Activated CD4-positive, alpha-beta T cell treated with anti-CD3 and anti-CD28 coated beads, Interleukin-2, amount 10 ng/mL, durations not matched to agents 7 days and 5 days (primary cell): ENCODE measurements around the gene R3HDM4. TPM values are rescaled to one million over a fixed set of nuclear protein-coding genes. Genes with fewer than 3 reads are reported as not detected.

Source experiments
- CTCF ChIA-PET: fragments of 350-600 bp; sonication (Branson Sonifier 250); formaldehyde crosslinking; loops from one replicate; lab custom pipeline; 2021; ENCODE audit warnings: antibody characterized with exemption; lab: Charles Lee
- POLR2A ChIA-PET: fragments of 350-600 bp; sonication (Branson Sonifier 250); formaldehyde crosslinking; loops from one replicate; lab custom pipeline; 2021; ENCODE audit warnings: antibody characterized with exemption; lab: Charles Lee
- DNase-seq: peaks from one replicate; pipeline ENCODE4 v3.0.0-alpha.2; 2020
- H3K27ac Mint-ChIP-seq: one replicate; pipeline ENCODE4 v1.8.0; 2021; ENCODE audit warnings: mild to moderate bottlenecking, moderate library complexity, mixed read lengths
- H3K27me3 Mint-ChIP-seq: one replicate; pipeline ENCODE4 v1.8.0; 2021; ENCODE audit warnings: mixed read lengths
- H3K36me3 Mint-ChIP-seq: one replicate; pipeline ENCODE4 v1.8.0; 2021; ENCODE audit warnings: low read depth, mixed read lengths
- H3K4me1 Mint-ChIP-seq: one replicate; pipeline ENCODE4 v1.8.0; 2021; ENCODE audit warnings: mixed read lengths
- H3K4me3 Mint-ChIP-seq: one replicate; pipeline ENCODE4 v1.8.0; 2021; ENCODE audit warnings: mild to moderate bottlenecking, moderate library complexity, mixed read lengths
- H3K9me3 Mint-ChIP-seq: one replicate; pipeline ENCODE4 v1.8.0; 2021; ENCODE audit warnings: mixed read lengths
- total RNA-seq, 2 experiments: library from RNA; stranded (reverse); gene quantifications; one replicate each; pipeline ENCODE4 v1.2.3, GENCODE V29; 2021

The R3HDM4 gene
- total RNA-seq, 2 experiments from 2014 or later: 120 to 121 TPM

DNA sequence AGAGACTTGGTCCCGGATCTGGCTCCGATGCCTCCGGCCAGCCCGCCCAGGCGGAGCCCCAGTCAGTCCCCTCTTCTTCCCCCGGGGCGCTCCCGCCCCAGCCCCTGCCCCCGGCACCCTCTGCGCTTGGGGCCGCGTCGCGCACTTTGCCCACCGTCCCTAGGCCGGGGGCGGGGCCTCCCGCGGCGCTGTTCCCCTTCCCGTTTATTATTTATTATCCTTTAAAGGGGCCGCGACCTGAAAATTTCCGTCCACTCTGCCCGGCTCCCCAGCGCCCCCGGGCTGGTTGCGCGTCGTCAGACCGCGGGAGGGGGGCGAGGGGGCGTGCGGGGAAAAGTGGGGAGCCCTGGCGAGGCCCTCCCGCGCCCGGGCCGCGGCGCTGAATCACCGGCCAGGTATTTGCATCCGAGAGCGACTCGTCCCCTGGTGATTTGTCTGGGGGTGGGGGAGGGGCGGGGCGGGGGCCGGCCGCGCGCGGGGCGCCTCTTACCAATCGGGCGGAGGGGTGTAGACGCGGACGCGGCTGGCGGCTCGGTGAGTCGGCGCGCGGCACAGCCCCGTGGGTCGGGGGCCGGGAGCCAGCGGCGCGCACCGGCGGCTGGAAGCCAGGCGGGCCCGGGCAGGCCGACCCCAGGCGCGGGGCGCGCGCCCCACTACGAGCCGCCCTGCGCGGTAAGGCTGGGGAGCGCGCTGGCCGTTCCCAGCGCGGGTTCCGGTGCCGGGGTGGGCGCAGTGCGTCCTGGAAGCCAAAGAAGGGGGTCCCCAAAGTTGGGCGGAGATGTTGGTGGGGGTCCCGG lies 12.7 kb upstream of the R3HDM4 start, which contains the start of gene ARID3A:
Gene ARID3A, plus strand, starts transcription at position 510 of the 797 bp plus-strand sequence. CDS start 3,494 bp downstream, outside the sequence.
- H3K4me3 Mint-ChIP-seq: peak within 1 kb of the TSS; percentile 81
- H3K36me3 Mint-ChIP-seq: peaks cover 3% of the 10 kb centered on the region
- peaks cover 22% of the 10 kb centered on the region for H3K4me1 Mint-ChIP-seq
- no peaks in the 10 kb centered on the region for H3K27me3 Mint-ChIP-seq
- peak within 1 kb of the TSS; percentile 86 for H3K27ac Mint-ChIP-seq
- ChIA-PET CTCF (interaction anchor here (1.0 kb wide), 1 partner anchor 10 kb away, joined by 4 read pairs; no protein-coding TSS in a partner anchor), POLR2A (no interaction called here)
- no peaks in the 10 kb centered on the region for H3K9me3 Mint-ChIP-seq
- peak; percentile 77 for DNase-seq

DNA sequence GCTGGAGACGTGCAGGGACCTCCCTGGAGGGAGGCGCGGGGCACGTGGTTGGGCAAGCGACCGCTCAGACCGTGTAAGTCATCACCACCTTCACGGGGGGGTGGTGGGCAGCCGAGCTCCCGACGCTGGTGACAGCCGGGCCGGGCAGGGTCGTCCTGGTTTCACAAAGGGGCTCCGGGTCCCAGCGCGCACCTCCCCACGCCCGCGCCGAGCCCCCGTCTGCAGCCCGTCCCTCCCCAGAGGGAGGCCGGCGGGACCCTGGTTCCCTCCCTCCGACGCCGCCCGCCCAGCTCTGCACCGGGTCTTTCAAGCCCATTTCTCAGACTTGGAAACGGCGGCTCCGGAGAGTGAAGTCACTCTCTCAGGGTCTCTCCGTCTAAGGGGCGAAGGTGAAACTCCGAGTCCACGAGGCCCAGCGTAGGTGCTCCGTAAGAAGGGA lies 12.1 kb upstream of the R3HDM4 start:
- CTCF ChIA-PET: interaction anchor here (0.9 to 1.1 kb wide), 3 partner anchors 11 to 96 kb away, joined by 3 to 4 read pairs (median 3); partner anchors contain the start of gene RNU6-2
- Mint-ChIP-seq H3K9me3 (no peaks in the 10 kb centered on the region), H3K36me3 (peaks cover 3% of the 10 kb centered on the region), H3K27ac (peak overlapping the region; percentile 86), H3K4me1 (peaks cover 24% of the 10 kb centered on the region), H3K27me3 (no peaks in the 10 kb centered on the region), H3K4me3 (peak overlapping the region; percentile 74)
- peak; percentile 77 for DNase-seq
- POLR2A ChIA-PET: interaction anchor here (0.8 kb wide), 1 partner anchor 61 kb away, joined by 3 read pairs; no protein-coding TSS in a partner anchor

DNA sequence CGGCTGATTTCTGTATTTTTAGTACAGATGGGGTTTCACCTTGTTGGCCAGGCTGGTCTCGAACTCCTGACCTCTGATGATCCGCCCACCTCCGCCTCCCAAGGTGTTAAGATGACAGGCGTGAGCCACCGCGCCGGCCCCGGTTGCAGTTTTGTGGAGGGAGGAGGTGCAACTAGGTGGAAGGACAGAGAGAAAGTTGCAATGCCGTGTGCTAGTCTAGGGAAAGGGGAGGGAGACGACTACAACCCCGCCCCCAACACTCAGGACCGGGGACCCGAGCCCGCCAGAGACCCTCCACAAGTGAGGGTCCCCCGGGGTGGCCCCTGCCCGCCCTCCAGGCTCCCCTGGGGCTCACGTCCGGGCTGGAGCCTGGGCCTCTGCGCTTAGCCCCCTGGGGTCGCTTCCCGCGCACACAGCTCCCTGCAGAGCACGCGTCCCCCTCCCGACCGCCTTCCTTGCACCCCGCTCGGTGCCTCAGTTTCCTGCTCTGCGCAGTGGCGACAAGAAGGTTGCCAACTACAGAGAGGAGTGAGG lies 11.6 kb upstream of the R3HDM4 start:
- POLR2A ChIA-PET: interaction anchor here (0.8 kb wide), 1 partner anchor 61 kb away, joined by 3 read pairs; no protein-coding TSS in a partner anchor
- Mint-ChIP-seq H3K9me3 (no peaks in the 10 kb centered on the region), H3K36me3 (no peaks in the 10 kb centered on the region), H3K4me3 (peak overlapping the region; percentile 74), H3K27ac (peak overlapping the region; percentile 72), H3K4me1 (peaks cover 24% of the 10 kb centered on the region), H3K27me3 (no peaks in the 10 kb centered on the region)
- CTCF ChIA-PET: interaction anchor here (0.9 to 2.7 kb wide), 5 partner anchors 11 to 97 kb away, joined by 3 to 34 read pairs (median 3); partner anchors contain the start of genes RNU6-2 and WDR18
- no peak for DNase-seq

DNA sequence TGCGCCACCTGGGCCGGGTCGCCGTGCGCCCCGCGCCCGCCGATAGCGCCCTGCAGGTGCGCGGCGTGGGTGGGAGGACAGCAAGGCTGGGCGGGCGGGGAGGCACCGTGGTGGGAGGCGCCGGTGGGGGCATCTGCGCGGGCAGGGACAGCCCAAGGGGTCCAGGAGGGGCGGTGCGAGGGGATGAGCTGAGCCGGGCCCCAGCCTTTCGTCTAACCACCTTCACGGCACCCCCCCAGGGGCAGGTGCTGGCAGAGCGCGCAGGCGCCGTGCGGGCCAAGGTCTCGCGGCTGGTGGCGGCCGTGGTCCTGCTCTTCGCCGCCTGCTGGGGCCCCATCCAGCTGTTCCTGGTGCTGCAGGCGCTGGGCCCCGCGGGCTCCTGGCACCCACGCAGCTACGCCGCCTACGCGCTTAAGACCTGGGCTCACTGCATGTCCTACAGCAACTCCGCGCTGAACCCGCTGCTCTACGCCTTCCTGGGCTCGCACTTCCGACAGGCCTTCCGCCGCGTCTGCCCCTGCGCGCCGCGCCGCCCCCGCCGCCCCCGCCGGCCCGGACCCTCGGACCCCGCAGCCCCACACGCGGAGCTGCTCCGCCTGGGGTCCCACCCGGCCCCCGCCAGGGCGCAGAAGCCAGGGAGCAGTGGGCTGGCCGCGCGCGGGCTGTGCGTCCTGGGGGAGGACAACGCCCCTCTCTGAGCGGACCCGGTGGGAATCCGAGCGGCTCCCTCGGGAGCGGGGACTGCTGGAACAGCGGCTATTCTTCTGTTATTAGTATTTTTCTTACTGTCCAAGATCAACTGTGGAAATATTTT lies 7.2 kb upstream of the R3HDM4 start:
- H3K9me3 Mint-ChIP-seq: no peaks in the 10 kb centered on the region
- no peaks in the 10 kb centered on the region for H3K36me3 Mint-ChIP-seq
- H3K27ac Mint-ChIP-seq: no peak overlapping the region
- peaks cover 30% of the 10 kb centered on the region for H3K4me1 Mint-ChIP-seq
- ChIA-PET CTCF (interaction anchor here (0.7 to 4.4 kb wide), 5 partner anchors 35 to 77 kb away, joined by 3 to 28 read pairs (median 4); partner anchors contain the start of gene WDR18), POLR2A (no interaction called here)
- DNase-seq: peak; percentile 51
- H3K27me3 Mint-ChIP-seq: peaks cover 4% of the 10 kb centered on the region
- H3K4me3 Mint-ChIP-seq: peak overlapping the region; percentile 64

DNA sequence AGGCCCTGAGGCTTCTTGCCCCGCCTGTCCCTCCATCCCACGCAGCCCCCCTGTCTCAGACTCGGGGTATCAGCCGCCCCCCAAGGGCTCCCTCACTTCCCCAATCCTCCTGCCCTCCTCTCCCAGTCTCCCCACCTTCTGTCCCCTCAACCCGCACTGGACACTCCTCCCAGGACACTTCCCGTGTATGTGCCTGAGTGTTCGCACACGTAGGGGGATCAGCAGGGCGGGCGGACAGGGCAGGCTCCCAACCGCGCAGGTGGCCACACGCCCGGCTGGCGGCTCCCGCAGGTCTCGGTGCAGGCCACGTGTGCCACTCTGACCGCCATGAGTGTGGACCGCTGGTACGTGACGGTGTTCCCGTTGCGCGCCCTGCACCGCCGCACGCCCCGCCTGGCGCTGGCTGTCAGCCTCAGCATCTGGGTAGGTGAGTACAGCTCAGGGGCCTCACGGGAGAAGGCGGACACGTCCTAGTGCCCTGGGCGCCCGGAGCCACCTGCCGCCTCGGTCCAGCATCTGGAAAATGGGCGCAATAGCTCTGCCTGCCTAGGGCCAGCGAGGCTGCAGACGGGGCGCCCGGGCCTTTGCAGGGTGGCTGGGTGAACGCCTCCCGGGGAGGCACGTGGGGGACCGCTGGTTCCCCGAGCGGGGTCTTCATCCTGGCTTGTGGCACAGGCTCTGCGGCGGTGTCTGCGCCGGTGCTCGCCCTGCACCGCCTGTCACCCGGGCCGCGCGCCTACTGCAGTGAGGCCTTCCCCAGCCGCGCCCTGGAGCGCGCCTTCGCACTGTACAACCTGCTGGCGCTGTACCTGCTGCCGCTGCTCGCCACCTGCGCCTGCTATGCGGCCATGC lies 6.4 kb upstream of the R3HDM4 start:
- Mint-ChIP-seq H3K27me3 (peaks cover 4% of the 10 kb centered on the region), H3K36me3 (no peaks in the 10 kb centered on the region), H3K4me3 (peak overlapping the region; percentile 10), H3K9me3 (no peaks in the 10 kb centered on the region), H3K27ac (no peak overlapping the region), H3K4me1 (peaks cover 34% of the 10 kb centered on the region)
- no peak for DNase-seq
- ChIA-PET POLR2A (no interaction called here), CTCF (interaction anchor here (1.1 to 4.4 kb wide), 3 partner anchors 56 to 409 kb away, joined by 3 to 28 read pairs (median 3); no protein-coding TSS in a partner anchor)

DNA sequence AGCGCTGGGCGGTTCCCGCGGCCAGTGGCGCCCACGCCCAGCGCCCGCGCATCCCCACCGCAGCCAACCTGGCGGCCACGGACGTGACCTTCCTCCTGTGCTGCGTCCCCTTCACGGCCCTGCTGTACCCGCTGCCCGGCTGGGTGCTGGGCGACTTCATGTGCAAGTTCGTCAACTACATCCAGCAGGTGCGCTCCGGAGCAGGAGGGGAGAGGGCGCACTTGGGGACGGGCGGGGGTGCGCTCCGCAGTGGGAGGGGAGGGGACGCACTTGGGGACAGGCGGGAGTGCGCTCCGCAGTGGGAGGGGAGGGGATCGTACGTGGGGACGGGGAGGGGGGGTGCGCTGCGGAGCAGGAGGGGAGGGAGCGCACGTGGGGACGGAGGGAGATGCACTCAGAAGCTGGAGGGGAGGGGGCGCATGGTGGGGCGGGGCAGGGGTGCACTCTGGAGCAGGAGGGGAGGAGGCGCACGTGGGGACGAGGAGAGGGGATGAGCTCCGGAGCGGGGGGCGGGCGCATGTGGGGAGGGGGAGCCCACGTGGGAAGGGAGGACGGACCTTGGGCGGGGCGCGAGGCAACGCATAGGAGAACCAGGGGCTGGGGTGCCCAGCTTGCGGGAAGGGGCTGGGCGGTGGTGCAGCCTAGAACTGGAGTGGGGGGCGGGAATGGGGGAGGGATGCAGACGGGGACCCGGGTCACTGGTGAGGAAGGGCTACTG lies 5.6 kb upstream of the R3HDM4 start:
- peaks cover 30% of the 10 kb centered on the region for H3K4me1 Mint-ChIP-seq
- H3K27me3 Mint-ChIP-seq: peaks cover 4% of the 10 kb centered on the region
- H3K36me3 Mint-ChIP-seq: no peaks in the 10 kb centered on the region
- H3K4me3 Mint-ChIP-seq: no peak overlapping the region
- CTCF ChIA-PET: interaction anchor here (1.1 to 4.4 kb wide), 3 partner anchors 55 to 408 kb away, joined by 3 to 28 read pairs (median 3); no protein-coding TSS in a partner anchor
- no peaks in the 10 kb centered on the region for H3K9me3 Mint-ChIP-seq
- DNase-seq: peak; percentile 22
- POLR2A ChIA-PET: no interaction called here
- H3K27ac Mint-ChIP-seq: no peak overlapping the region

DNA sequence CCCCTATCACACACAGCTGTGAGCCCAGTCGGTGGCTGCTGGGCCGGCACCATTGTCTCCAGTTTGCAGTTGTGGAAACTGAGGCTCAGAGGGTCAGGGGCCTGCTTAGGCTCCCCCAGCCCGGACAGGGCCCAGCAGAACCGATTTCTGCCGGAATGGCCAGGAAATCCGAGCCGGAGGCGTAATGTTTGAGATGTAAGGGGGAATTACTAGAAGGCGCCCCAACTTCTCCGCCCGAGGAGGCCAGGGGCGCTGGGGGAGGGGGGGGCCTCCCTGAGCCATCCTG lies 5.1 kb upstream of the R3HDM4 start:
- H3K36me3 Mint-ChIP-seq: no peaks in the 10 kb centered on the region
- no peak overlapping the region for H3K27ac Mint-ChIP-seq
- peak overlapping the region; percentile 62 for H3K4me3 Mint-ChIP-seq
- peaks cover 30% of the 10 kb centered on the region for H3K4me1 Mint-ChIP-seq
- no peak for DNase-seq
- H3K9me3 Mint-ChIP-seq: no peaks in the 10 kb centered on the region
- ChIA-PET CTCF (interaction anchor here (1.1 to 4.4 kb wide), 2 partner anchors 55 to 148 kb away, joined by 3 to 28 read pairs; no protein-coding TSS in a partner anchor), POLR2A (no interaction called here)
- peaks cover 4% of the 10 kb centered on the region for H3K27me3 Mint-ChIP-seq

DNA sequence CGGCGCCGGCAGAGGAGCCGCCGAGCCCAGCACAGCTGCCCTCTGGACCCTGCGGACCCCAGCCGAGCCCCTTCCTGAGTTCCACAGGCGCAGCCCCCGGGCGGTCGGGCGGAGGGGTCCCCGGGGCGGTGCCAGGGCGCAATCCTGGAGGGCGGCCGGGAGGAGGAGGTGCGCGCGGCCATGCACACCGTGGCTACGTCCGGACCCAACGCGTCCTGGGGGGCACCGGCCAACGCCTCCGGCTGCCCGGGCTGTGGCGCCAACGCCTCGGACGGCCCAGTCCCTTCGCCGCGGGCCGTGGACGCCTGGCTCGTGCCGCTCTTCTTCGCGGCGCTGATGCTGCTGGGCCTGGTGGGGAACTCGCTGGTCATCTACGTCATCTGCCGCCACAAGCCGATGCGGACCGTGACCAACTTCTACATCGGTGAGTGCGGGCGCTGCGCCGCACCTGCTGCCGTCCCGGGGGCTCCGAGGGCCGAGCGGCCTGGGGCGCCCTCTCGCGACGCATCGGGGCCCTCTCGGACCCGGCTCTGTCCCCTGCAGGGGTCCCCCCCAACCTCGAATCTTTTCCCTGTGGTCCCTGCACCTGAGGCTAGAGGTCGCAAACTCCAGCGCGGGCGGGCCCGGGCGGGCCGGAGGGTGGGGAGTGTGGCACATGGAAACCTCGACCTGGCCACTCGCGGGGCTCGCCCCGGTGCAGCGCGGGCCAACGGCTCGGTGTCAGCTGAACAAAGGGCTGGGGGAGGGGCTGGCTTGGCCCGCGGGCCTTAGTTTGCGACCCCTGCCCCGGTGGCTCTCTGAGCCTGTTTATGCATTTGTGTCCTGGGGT lies 4.5 kb upstream of the R3HDM4 start, which contains the start of gene KISS1R:
Gene KISS1R, plus strand, starts transcription at position 11 of the 829 bp plus-strand sequence. Its CDS starts 170 bp downstream, at position 181.
- CTCF ChIA-PET: interaction anchor here (1.1 to 4.4 kb wide), 3 partner anchors 54 to 148 kb away, joined by 3 to 28 read pairs (median 6); no protein-coding TSS in a partner anchor
- H3K4me1 Mint-ChIP-seq: peaks cover 30% of the 10 kb centered on the region
- H3K27ac Mint-ChIP-seq: no peak within 1 kb of the TSS
- peaks cover 4% of the 10 kb centered on the region for H3K27me3 Mint-ChIP-seq
- peak; percentile 36 for DNase-seq
- no peaks in the 10 kb centered on the region for H3K9me3 Mint-ChIP-seq
- H3K36me3 Mint-ChIP-seq: no peaks in the 10 kb centered on the region
- POLR2A ChIA-PET: no interaction called here
- H3K4me3 Mint-ChIP-seq: peak within 1 kb of the TSS; percentile 62

DNA sequence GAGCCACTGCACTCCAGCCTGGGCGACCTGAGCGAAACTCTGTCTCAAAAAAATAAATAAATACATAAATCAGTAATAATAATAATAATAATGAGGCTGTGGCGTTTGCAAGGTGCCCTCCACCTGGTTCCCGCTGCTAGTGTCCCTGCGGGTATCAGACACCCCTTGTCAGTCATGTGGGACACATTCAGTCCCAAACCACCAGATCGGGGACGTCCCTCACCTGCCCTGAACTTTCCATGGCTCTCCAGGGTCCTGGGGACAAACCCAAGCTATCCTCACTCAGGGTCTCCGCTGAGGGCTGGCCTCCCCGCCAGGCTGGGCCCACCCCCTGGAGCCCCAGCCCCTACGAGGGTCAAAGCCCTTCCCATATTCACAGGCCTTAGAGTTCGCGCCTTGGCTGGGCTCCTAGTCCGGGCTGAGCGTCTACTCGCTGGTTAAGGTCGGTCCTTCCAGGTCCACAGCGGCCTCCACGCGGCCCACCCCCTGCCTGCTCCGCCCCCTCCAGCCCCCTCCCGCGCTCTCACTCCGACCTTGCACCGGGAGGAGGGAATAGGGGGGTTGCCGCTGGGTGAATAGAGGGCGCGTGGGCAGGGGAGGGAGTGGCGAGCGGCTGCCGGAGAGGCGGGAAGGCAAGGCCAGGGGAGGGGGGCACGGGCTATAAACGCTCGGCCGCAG lies 3.8 kb upstream of the R3HDM4 start:
- Mint-ChIP-seq H3K9me3 (no peaks in the 10 kb centered on the region), H3K36me3 (no peaks in the 10 kb centered on the region), H3K27ac (no peak overlapping the region), H3K27me3 (peaks cover 4% of the 10 kb centered on the region), H3K4me3 (no peak overlapping the region), H3K4me1 (peaks cover 27% of the 10 kb centered on the region)
- CTCF ChIA-PET: interaction anchor here (1.6 kb wide), 1 partner anchor 53 kb away, joined by 6 read pairs; no protein-coding TSS in a partner anchor
- POLR2A ChIA-PET: no interaction called here
- DNase-seq: no peak
